ENCODE data around the gene FAM13A. TPM values are rescaled to one million over a fixed set of nuclear protein-coding genes. Genes with fewer than 3 reads are reported as not detected.

FAM13A gene
- total and polyA plus RNA-seq, 2 of the 8 experiments (the other 6 are each of a cell fraction or from before 2014, with no cell fraction given) = 7.1 to 16.5 TPM

DNA sequence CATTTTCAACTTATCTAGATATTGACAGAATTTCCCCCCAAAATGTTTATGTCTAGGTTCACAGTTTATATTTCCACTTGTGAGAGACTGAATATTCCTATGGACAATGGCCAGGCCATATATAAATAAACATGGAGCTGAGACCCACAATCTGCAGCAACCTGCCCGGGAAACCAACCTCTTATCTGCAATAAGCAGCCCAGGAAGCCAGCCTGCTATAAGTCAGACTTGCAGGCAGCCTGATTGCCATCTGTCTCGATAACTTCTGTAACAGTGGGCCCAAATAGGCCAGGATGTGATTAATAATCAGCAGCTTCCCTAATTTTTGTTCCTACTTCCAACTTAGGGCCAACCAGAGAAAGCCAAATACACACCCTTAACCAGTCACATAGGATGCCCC, 354.2 kb downstream of the FAM13A start:
- H3K18ac ChIP-seq (ENCODE audit: extremely low read depth, low read length) = no peak overlapping the region
- no peak overlapping the region for H2BK5ac ChIP-seq (ENCODE audit: low read depth, low read length)
- no peak overlapping the region for H3K4me3 ChIP-seq (ENCODE audit: extremely low read depth in 1 of 4, insufficient read depth in 2 of 4, low read depth in 3 of 4, low read length in 4 of 4)
- ChIA-PET POLR2A (ENCODE audit: partially characterized antibody) (interaction anchor here (1.3 kb wide), 1 partner anchor 111 kb away, joined by 3 read pairs; the partner anchor contains the start of gene HERC3), CTCF (ENCODE audit: partially characterized antibody) (interaction anchor here (1.3 kb wide), 1 partner anchor 50 kb away, joined by 3 read pairs; no protein-coding TSS in a partner anchor)
- no peak overlapping the region for H3K56ac ChIP-seq (replicated peaks; ENCODE audit: insufficient read length, low read depth, low read length)
- H3K4me2 ChIP-seq (ENCODE audit: insufficient read depth in 1 of 2, low read depth in 2 of 2, low read length in 2 of 2) = no peak overlapping the region
- no peak overlapping the region for H4K5ac ChIP-seq (ENCODE audit: insufficient read length, low read depth, low read length)
- H2AK5ac ChIP-seq (ENCODE audit: low read depth, low read length) = no peak overlapping the region
- H3K9me3 ChIP-seq (ENCODE audit: insufficient read depth in 2 of 2, low read depth in 1 of 2, low read length in 1 of 2) = no peaks in the 10 kb centered on the region
- TF ChIP-seq ASH2L (IDR thresholded peaks at IDR 0.05; ENCODE audit: low read length) (no peak), HDAC6 (IDR thresholded peaks at IDR 0.05; ENCODE audit: low read depth, low read length) (no peak), CTCF (IDR thresholded peaks at IDR 0.05; ENCODE audit: control extremely low read depth in 1 of 3, insufficient read depth in 1 of 3, low read depth in 1 of 3, low read length in 3 of 3) (no peak), MAFK (IDR thresholded peaks at IDR 0.05; ENCODE audit: low read depth, low read length) (no peak), KDM1A (IDR thresholded peaks at IDR 0.05; ENCODE audit: borderline replicate concordance, low read length) (no peak), SP4 (IDR thresholded peaks at IDR 0.05; ENCODE audit: low read length) (no peak), HDAC2 (IDR thresholded peaks at IDR 0.05; ENCODE audit: borderline replicate concordance in 1 of 2, low read depth in 2 of 2, low read length in 2 of 2) (no peak), RBBP5 (IDR thresholded peaks at IDR 0.05; ENCODE audit: borderline replicate concordance, low read depth, low read length) (no peak), PHF8 (conservative IDR thresholded peaks at IDR 0.05; ENCODE audit: low read depth, low read length) (no peak), CREB1 (IDR thresholded peaks at IDR 0.05) (no peak)
- TF ChIP-seq, protein P1, sequence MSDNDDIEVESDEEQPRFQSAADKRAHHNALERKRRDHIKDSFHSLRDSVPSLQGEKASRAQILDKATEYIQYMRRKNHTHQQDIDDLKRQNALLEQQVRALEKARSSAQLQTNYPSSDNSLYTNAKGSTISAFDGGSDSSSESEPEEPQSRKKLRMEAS (IDR thresholded peaks at IDR 0.05) = no peak
- FAIRE-seq = no peak
- H2BK120ac ChIP-seq (replicated peaks; ENCODE audit: low read depth, low read length) = no peak overlapping the region
- no peak overlapping the region for H3K27ac ChIP-seq (ENCODE audit: low read depth, low read length)
- H3K27me3 ChIP-seq (replicated peaks in 1 of 4; ENCODE audit: control insufficient read depth in 3 of 4, extremely low read depth in 1 of 4, insufficient read depth in 3 of 4, low read length in 3 of 4) = peaks cover 0 to 4% (median 1%) of the 10 kb centered on the region in 4 experiments; a peak in 3 of 7 replicates
- H2BK15ac ChIP-seq (ENCODE audit: low read length) = no peak overlapping the region
- no peak overlapping the region for H3K4ac ChIP-seq (replicated peaks; ENCODE audit: insufficient read length, low read depth, low read length)
- no peak overlapping the region for H3K9ac ChIP-seq (replicated peaks in 1 of 4; ENCODE audit: extremely low read depth in 1 of 4, low read depth in 3 of 4, low read length in 3 of 4)
- no peak overlapping the region for H3K14ac ChIP-seq (ENCODE audit: insufficient read length)
- no peaks in the 10 kb centered on the region; a peak in 1 of 7 replicates for H3K4me1 ChIP-seq (replicated peaks in 1 of 4; ENCODE audit: control insufficient read depth in 3 of 4, insufficient read depth in 4 of 4, low read length in 3 of 4)
- H2BK12ac ChIP-seq (ENCODE audit: low read depth, low read length) = no peak overlapping the region
- H3K23ac ChIP-seq (ENCODE audit: insufficient read length) = no peak overlapping the region
- no peak overlapping the region for H2BK20ac ChIP-seq (ENCODE audit: low read length)
- no peak overlapping the region for H4K91ac ChIP-seq (replicated peaks; ENCODE audit: insufficient read length, low read length)
- H3K36me3 ChIP-seq (ENCODE audit: control insufficient read depth in 2 of 4, insufficient read depth in 4 of 4, low read length in 3 of 4) = no peaks in the 10 kb centered on the region
- 85% methylated on average over 2 of the region's 2 CpGs; no CpG with 5 or more reads in 1 of the 2 experiments for WGBS, 2 experiments (ENCODE audit: extremely low coverage in 1 of 2, insufficient coverage in 1 of 2, insufficient read length in 1 of 2, insufficient replicate concordance in 2 of 2, low coverage in 1 of 2, low lambda C conversion rate in 2 of 2, missing lambda C conversion rate in 1 of 2)
- H3K79me2 ChIP-seq (ENCODE audit: control insufficient read depth in 1 of 2, insufficient read depth in 2 of 2, low read length in 2 of 2) = no peaks in the 10 kb centered on the region
- no peak overlapping the region for H2AFZ ChIP-seq (ENCODE audit: low read length)
- H4K8ac ChIP-seq (ENCODE audit: extremely low read depth, insufficient read depth, low read length) = no peak overlapping the region
- no peaks in the 10 kb centered on the region for H3K79me1 ChIP-seq (ENCODE audit: low read depth, low read length)
- 0 out of 2 replicates have a peak, but pooled peaks cover 3% of the 10 kb centered on the region for H3K23me2 ChIP-seq (ENCODE audit: low read depth, low read length)
- no peak for DNase-seq (ENCODE audit: low read depth in 1 of 2, low spot score in 2 of 2)
- H4K20me1 ChIP-seq (replicated peaks in 1 of 2; ENCODE audit: control insufficient read depth in 1 of 2, insufficient read depth in 2 of 2, low read length in 2 of 2) = no peaks in the 10 kb centered on the region

All from H1 (cell line).